Astrocyte of the cerebellum (primary cell): ENCODE data around the gene MGAT2.
"Not testable (repeated sequence)": the region's sequence is repeated elsewhere in the genome, so short reads cannot be mapped to it uniquely, and the experiment has no call there.

Experiments
- DNase-seq: peaks from one replicate; pipeline ENCODE4 v3.0.0-alpha.2; 2011; ENCODE audit warnings: low read depth
- H3K4me3 ChIP-seq: 2 replicates; pipeline ENCODE4 v1.5.1; 2011; ENCODE audit warnings: mild to moderate bottlenecking, low read depth, low read length, moderate library complexity
- in situ Hi-C: cut with HindIII; loops from 2 replicates; pipeline ENCODE4 v1.10.0; 2017; ENCODE audit warnings: low sequenced_read_pairs
- TF ChIP-seq, protein P1 (sequence below): IDR thresholded peaks from 2 replicates; pipeline ENCODE4 v1.5.1; 2012; ENCODE audit warnings: low read length, low read depth, moderate library complexity, mild to moderate bottlenecking; ENCODE audit errors: missing control alignments

MGAT2 gene

DNA sequence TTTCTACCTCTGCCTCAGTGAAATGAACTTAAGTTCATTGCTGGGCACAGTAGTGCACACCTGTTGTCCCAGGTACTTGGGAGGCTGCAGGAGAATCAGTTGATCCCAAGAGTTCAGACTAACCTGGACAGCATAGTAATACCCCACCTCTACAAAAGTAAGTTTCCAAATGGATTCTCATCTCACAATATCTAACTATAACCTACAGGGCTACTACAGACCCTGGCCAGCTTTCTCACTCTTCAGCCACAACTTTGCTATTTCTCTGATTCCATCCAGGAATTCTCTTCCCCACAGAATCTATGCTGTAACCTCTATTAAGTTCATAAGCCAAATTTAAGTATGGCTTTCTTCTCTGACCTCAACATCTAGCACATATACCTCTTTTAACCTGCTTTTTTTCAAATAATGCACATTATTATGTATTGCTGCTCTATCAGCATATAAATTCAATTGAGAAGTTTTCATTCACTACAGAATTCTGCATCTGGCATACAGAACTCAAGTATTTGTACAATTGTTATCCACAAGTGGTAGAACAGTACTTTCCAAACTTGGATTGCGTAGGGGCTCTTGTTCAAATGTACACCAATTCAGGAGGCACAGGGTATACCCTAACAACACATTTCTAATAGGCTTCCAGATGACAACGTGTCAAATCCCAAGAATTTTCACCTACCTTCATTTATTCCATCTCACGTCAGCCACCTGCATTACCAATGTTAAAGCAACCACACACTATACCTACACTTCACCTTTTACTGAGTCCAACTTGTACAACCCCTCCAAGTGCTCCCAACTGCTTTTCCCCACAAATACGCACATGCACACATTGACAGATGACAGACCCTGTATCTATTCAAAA, 38.3 kb upstream of the MGAT2 start:
- in situ Hi-C loops, result no loop called here
- TF ChIP-seq, protein P1, sequence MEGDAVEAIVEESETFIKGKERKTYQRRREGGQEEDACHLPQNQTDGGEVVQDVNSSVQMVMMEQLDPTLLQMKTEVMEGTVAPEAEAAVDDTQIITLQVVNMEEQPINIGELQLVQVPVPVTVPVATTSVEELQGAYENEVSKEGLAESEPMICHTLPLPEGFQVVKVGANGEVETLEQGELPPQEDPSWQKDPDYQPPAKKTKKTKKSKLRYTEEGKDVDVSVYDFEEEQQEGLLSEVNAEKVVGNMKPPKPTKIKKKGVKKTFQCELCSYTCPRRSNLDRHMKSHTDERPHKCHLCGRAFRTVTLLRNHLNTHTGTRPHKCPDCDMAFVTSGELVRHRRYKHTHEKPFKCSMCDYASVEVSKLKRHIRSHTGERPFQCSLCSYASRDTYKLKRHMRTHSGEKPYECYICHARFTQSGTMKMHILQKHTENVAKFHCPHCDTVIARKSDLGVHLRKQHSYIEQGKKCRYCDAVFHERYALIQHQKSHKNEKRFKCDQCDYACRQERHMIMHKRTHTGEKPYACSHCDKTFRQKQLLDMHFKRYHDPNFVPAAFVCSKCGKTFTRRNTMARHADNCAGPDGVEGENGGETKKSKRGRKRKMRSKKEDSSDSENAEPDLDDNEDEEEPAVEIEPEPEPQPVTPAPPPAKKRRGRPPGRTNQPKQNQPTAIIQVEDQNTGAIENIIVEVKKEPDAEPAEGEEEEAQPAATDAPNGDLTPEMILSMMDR, result no peak
- DNase-seq, result no peak
- no peak overlapping the region for H3K4me3 ChIP-seq

DNA sequence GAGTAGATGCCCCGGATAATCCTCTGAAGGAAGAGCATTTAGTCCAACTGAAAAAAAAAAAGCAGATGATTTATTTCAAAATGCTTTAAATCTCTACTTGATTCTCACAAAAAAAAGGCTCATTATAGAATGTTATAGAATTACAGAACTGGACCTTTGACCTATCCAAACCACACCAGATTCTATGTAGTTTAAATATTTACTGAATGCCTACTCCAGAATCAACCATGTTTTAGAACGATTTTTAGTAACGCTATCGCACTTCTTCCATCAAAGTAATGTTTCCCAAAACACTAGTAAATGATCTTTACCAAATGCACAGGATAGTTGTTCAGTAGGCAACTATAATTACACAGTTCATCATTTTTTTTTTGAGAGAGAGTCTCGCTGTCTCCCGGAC, 37.0 kb upstream of the MGAT2 start:
- no peak for DNase-seq
- in situ Hi-C loops, result no loop called here
- TF ChIP-seq, protein P1, result no peak
- no peak overlapping the region for H3K4me3 ChIP-seq

DNA sequence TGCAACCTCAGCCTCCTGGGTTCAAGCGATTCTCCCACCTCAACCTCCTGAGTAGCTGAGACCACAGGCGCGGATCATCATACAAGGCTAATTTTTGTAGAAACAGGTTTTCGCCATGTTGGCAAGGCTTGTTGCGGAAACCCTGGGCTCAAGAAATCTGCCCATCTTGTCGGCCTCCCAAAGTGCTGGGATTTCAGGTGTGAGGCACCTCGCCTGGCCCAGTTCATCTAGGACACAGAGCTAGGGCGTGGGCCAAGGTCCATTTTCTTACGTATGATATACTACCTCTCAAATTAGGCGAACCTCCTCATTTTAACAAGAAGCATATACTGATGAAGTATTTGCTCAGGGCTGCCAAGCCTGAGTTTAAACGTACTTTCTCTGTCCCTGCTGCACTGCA, 36.5 kb upstream of the MGAT2 start:
- TF ChIP-seq, protein P1, result no peak
- no peak for DNase-seq
- H3K4me3 ChIP-seq, result peak overlapping the region; percentile 91
- in situ Hi-C loops, result no loop called here

DNA sequence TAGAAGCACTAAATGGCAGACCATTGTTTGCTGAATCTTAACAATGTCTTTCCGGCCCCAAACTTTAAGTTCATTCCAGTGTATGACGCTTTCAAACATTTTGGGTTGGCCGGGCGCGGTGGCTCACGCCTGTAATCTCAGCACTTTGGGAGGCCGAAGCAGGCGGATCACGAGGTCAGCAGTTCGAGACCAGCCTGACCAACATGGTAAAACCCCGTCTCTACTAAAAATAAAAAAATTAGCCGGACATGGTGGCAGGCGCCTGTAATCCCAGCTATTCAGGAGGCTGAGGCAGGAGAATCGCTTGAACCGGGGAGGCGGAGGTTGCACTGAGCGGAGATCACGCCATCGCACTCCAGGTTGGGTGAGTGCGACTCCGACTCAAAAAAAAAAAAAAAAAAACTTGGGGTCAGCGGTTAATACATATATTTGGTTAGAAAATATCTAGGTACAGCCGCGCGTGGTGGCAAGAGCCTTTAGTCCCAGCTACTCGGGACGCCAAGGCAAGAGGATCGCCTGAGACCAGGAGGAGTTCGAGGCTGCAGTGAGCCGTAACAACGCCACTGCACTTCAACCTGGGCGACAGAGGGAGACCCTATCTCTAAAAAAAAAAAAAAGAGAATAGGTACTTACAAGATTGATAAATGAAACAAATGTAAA, 35.5 kb upstream of the MGAT2 start:
- in situ Hi-C loops, DNase-seq: not testable (repeated sequence)
- H3K4me3 ChIP-seq, result peak overlapping the region; percentile 91

DNA sequence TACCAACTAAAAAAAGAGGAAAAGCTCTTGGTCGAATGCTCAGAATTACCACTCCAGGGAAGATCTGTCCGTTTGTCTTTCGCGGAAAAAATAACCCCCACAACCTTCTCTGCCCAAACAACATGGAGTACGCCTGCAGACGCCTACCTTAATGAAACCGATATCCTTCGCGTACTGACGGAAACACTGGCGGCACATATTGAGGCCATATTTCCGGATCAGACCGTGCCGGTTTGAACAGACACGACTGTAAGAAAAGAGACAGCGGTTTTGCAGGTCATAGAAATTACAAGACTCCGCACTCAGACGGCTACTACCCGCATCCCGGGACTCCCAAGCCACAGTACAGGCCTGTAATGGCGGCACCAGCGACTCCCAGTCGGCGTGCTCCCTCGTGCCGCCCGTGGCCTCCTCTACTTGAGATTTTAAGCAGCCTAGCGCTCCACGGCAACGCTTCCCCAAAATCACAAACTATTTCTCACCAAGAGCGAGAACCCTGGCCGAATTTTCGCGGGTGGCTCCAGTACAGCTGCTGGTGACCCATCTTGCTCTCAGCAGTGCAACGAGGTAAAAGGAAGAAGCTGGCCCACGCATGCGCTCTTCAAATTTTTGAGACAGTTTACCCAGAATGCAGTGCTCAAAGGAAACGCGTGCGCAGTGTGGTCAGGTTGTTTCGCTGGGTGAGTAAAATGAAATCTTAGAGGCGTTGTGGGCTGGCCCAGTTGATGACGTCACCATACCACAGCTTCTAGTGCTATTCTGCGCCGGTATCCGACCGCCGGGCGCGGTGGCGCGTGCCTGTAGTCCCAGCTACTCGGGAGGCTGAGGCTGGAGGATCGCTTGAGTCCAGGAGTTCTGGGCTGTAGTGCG, 34.6 kb upstream of the MGAT2 start, which contains the start of gene RPS29:
TSS of gene RPS29 (minus strand) at position 578 of the 870 bp plus-strand sequence. CDS start at position 544, 34 bp downstream.
- in situ Hi-C loops, result no loop called here
- TF ChIP-seq, protein P1, result no peak
- DNase-seq, result peak; percentile 100
- H3K4me3 ChIP-seq, result peak within 1 kb of the TSS; percentile 91

DNA sequence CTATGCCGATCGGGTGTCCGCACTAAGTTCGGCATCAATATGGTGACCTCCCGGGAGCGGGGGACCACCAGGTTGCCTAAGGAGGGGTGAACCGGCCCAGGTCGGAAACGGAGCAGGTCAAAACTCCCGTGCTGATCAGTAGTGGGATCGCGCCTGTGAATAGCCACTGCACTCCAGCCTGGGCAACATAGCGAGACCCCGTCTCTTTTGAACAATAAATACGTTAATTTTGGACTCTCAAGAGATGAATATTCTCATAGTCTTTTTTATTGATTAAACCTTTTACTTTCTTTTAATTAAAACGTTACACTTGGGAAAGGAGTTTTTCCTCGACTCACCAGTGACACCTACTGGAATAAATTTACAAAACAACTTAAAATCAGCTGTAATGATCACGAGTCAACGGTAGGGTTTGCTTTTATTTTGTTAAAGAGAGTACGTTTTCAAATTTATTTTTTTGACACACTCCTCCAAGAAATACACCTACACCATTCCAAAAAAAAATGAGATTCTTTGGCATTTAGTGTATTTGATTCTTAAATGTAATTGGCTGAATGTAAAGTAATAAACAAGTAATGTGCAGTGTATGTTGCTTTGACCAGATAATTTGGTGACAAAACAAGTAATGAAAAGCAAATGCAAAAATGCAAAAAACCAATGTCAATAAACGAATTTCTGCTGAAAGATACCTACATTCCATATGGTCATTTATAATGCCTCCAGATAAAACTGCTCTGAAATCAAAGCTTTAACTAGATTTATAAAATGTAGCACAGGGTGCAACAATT, 33.7 kb upstream of the MGAT2 start:
- TF ChIP-seq, protein P1, result peak; percentile 58
- in situ Hi-C loops, result no loop called here
- peak; percentile 76 for DNase-seq
- H3K4me3 ChIP-seq, result peak overlapping the region; percentile 91
